HG03196 (cell line): ENCODE results near the gene CCDC28B.

Experiments
- ATAC-seq: cut with Tn5 transposase; IDR thresholded peaks from one replicate; pipeline ENCODE4 v1.9.1; 2021; ENCODE audit not compliant: unreplicated experiment

The CCDC28B gene

GRCh38 chr1:32192220-32192948 is 8.0 kb upstream of the CCDC28B start:
- no peak for ATAC-seq

DNA sequence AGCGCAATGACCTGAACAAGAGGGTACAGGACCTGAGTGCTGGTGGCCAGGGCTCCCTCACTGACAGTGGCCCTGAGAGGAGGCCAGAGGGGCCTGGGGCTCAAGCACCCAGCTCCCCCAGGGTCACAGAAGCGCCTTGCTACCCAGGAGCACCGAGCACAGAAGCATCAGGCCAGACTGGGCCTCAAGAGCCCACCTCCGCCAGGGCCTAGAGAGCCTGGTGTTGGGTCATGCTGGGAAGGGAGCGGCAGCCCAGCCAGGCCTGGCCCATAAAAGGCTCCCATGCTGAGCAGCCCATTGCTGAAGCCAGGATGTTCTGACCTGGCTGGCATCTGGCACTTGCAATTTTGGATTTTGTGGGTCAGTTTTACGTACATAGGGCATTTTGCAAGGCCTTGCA is 5.4 kb upstream of the CCDC28B start:
- no peak for ATAC-seq

DNA sequence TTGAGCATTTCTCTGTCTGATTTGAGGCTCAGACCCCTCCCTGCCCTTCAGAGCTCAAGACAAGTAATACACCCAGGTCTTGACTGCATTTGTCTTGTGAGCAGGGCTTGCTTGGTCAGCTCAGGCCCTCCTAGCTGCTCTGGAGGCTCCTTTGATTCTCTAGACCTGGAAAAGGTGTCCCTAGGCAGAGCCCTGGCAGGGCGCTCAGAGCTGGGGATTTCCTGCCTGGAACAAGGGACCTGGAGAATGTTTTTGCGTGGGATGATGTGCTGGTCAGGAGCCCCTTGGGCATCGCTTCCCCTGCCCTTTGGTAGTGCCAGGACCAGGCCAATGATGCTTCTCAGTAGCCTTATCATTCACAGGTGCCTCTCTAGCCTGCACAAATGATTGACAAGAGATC is 4.9 kb upstream of the CCDC28B start:
- ATAC-seq: no peak

- ATAC-seq: no peak
Measured at GRCh38 chr1:32195972-32196823, 4.2 kb upstream of the CCDC28B start.

DNA sequence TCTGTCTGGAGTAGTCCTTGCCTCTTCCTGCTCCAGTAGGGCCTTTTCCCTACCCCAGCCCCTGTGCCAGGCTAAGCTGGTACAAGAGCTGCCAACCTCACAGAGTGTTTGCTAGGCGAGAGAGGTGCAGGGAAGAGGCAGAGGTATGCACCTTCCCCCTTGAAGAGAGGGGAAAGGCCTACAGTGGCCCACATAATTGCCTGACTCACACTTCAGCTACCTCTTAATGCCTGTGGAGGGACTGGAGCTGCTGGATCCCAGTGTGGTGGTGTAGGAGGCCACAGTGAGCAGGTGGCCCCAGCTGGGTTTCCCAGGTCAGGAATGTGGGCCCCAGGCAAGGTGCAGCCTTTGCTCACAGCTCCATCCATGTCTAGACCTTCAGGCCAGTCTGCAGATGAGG is 3.3 kb upstream of the CCDC28B start:
- no peak for ATAC-seq

DNA sequence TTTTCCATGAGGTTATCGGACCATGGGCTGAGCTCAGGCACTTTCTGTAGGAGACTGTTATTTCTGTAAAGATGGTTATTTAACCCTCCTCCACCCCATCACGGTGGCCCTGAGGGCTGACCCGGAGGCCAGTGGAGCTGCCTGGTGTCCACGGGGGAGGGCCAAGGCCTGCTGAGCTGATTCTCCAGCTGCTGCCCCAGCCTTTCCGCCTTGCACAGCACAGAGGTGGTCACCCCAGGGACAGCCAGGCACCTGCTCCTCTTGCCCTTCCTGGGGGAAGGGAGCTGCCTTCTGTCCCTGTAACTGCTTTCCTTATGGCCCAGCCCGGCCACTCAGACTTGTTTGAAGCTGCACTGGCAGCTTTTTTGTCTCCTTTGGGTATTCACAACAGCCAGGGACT is 2.6 kb upstream of the CCDC28B start:
- ATAC-seq: no peak

- no peak for ATAC-seq
Measured at GRCh38 chr1:32198237-32199042, 2.0 kb upstream of the CCDC28B start.

DNA sequence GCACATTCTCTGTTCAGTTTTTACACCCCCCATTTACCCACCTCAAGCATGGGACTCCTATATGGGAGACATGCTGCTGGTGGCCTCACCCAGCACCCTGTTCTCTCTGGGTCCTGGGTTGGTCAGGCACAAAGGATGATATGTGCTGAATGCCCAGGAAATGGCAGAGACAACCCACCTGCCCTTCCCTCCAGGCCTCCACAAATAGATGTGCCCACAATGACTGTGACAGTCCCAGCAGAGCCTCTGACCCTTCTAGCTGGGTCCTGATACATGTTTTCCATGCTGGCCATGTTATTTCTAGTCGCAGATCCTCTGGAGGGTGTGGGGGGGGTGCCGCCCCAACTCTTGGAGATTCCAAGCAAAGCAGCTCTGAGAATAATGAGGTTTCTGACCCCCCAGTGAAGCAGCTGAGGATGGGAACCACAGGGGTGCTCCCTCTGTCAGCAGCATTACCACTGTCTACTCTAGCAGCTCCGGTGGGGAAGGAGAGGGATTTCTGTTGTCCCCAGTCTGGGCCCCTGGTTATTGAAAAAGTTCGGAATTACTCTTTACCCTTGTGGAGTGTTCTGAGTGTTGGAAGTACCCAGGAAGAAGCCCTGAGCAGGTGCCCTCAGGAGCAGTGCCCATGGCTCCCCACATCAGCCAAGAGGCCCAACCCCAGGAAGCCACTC is 1.2 kb upstream of the CCDC28B start:
- ATAC-seq: no peak

DNA sequence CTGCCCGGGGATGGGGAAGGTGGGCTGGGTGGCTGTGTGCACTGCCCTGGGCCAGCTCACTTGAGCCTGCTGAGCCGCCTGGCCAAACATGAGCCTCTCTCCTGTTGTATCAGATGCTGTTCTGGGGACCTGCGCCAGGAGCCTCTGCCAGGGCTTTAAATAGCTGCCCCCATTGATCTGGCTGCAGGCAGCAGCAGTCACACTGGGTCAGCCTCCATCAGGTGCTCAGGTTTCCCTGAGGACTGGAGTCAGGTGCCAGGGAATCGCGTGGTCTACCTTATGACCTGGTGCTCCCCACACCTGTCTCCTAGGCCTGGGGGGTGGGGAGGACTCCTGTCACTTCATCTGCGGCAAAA is 700 bp upstream of the CCDC28B start:
- ATAC-seq: no peak

GRCh38 chr1:32201011-32201855 is 838 bp downstream of the CCDC28B start:
- ATAC-seq: no peak

DNA sequence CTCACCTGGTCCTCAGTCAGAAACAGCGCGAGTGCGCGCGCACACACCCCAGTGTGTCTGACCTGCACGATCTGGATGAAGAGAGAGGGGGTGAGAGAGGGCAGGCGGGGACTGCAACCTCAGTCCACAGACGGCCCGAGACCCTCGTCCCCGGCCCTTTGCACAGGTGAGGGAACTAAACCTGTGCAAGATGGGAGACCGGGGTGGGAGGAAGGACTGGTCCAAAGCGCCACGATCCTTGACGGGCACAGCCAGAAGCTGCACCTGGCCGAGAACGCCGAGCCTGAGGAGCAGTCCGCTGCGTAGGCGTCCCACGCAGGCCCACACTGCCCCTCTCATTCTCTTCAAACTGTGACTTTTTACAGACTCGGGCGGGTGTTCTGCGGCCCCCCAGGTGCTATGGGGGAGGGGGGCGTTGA is 4.6 kb downstream of the CCDC28B start:
- ATAC-seq: no peak

DNA sequence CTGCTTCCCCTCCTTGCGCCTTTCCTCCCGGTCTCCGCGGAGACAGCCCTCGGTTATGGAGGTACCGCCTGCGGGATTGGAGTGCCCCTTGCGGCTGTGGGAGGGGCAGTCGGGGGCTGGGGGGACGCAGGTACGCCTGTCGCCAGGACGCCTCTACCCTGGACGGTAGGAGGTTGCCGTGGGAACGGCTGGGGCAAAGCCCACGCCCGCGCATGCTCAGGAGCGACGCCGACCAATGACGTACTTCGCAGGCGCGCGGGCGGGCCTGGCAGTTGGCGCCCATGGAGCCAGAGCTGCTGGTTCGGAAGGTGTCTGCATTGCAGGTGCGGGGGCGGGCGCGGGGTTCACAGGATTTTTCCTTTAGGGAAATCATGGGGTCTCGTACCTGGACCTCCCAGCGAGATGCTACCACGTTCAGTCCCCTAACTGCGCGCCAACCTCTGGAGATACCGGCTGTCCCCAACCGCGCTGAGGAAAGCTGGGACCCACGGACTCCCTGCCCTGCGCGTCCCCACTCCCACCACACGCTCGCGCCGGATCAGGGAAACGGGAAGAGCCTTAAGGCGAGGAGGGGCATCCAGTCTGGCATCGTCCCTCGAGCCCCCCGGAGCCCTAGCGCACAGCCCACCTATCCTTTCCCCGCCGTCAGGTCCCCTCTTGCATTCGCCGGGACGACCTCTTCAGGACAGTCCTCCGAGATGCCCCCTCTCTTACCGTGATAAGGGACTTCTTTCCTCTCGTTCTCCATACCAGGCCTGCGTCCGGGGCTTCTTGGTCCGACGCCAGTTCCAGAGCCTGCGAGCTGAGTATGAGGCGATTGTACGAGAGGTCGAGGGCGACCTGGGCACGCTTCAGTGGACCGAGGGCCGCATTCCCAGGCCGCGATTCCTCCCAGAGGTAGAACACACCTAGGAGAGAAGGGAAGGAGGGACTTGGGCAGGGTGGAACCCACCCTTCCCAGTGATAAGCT is 5.3 kb downstream of the CCDC28B start, which contains the start of gene IQCC:
TSS of gene IQCC (plus strand) at position 271 of the 970 bp plus-strand sequence. CDS start at position 282, 11 bp downstream.
- ATAC-seq: no peak

- ATAC-seq: no peak
Measured at GRCh38 chr1:32208469-32208868, 8.1 kb downstream of the CCDC28B start.

GRCh38 chr1:32208891-32209328 is 8.5 kb downstream of the CCDC28B start, which contains the start of gene DCDC2B:
Gene DCDC2B (plus strand): TSS chr1:32209089. CDS start chr1:32209094, 5 bp downstream.
- no peak for ATAC-seq

DNA sequence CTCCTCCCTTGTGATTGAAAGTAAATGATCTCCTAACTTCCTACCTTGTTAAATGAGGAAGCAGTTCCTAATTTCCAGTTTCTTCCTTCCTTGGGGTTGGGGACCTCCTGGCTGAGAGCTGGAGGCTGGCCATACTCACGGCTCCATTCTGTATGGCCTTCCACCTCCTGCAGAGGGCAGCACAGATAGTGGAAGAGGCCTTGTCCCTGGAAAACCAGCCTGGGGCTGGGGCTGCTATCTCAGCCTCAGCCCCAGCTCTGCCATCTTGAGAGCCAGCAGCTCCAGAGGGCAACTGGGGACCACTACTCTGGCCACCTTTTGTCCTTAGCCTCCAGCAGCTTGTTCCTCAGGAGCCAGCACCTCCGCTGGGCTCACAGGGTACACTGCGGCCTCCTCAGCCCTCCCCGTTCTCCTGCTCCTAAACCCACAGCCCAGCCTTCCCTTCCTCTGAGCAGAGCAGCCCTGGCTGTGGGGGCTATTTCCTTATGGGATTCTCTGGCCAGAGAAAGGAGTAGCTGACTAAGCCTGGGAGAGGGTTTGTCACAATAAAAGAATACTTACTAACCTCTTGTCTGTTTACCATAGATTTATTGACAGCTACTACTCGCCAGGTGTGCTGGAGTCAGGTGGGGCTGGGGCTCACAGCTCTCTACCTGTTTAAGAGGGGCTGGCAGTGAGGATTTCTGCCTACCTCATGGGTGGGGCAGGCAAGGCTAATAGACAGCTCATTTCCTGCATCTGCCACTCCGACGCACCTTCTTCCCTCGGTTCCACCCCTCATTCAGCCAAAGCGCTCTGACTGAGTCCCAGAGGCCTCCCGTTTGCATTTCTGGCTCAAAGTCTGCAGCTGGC is 15.5 kb downstream of the CCDC28B start:
- ATAC-seq: no peak

DNA sequence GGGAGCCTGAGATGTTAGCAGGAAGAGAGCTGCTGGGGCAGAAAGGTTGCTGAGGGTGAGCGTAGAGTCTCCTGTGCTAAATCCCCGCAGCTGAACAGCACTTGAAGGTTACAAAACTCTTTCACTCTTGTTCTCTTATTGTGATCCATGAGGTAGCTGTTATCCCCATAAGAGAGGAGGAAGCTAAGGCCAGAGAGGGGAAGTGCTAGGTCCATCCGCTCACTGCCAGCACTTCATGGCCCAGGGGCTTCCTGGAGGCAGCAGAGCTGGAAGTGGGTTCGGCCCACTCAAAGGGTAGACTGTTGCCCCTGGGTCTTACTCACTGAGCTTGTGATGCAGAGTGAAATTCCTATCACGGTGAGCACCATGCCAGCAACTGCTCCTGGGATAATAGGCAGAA is 16.2 kb downstream of the CCDC28B start:
- ATAC-seq: no peak

GRCh38 chr1:32219022-32219421 is 18.6 kb downstream of the CCDC28B start:
- no peak for ATAC-seq
